Measurements from ENCODE around the gene MUC4. TPM values are rescaled to one million over a fixed set of nuclear protein-coding genes. Genes with fewer than 3 reads are reported as not detected.
"Not testable (repeated sequence)": the region's sequence is repeated elsewhere in the genome, so short reads cannot be mapped to it uniquely, and the experiment has no call there.

MUC4 gene
- total RNA-seq, 4 donors from 2014 or later: 0.19 to 3.0 (median 0.47) TPM; not detected in 1

DNA sequence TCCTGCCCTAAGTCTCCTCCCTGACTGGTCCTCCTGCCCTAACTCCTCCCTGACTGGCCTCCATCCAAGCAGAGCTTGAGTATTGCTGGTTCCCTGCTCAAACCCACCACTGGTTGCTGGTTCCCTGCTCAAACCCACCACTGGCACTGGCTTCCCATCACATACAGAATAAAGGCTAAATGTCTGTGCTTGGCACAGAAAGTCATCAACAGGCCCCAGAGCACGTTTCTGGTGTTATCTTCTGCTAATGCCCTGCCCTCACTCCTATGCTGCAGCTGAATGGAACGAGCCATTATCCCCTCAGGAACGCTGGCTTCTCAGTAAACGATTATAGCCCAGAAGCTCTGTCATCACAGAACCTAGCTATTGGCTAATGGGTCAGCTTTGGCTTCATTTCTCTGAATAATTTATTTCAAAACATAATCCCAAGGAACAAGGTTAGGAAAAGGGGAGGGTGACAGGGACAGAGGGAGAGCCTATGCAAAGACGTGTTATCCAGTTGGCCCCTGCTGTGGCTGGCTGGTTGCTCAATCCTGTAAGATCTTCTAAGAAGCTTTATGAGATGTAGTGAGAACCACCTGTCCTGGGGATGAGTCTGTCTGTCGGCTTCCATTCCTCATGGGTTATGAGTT lies 97.2 kb downstream of the MUC4 start:
- peaks cover 0 to 44% of the 10 kb centered on the region in 2 donors for H3K36me3 ChIP-seq
- no peaks in the 10 kb centered on the region for H3K4me1 ChIP-seq
- H3K9me3 ChIP-seq: no peaks in the 10 kb centered on the region
- no peak overlapping the region for H3K27ac ChIP-seq
- 64 to 76% methylated on average over 4 to 6 of the region's 6 CpGs for WGBS, 2 donors (ENCODE audit: low coverage in 1 of 2)
- H3K4me3 ChIP-seq: no peak overlapping the region
- ATAC-seq: no peak
- H3K27me3 ChIP-seq: no peaks in the 10 kb centered on the region
- TF ChIP-seq CTCF (IDR thresholded peaks at IDR 0.05) (no peak), EP300 (IDR thresholded peaks at IDR 0.05) (no peak), POLR2AphosphoS5 (IDR thresholded peaks at IDR 0.05) (no peak), POLR2A (IDR thresholded peaks at IDR 0.05) (no peak)

GRCh38 chr3:195713150-195713549 lies 98.6 kb downstream of the MUC4 start:
- H3K4me3 ChIP-seq, H3K4me1 ChIP-seq, H3K9me3 ChIP-seq, H3K27ac ChIP-seq, ATAC-seq, H3K27me3 ChIP-seq: not testable (repeated sequence)
- H3K36me3 ChIP-seq: peaks cover 0 to 57% of the 10 kb centered on the region in 2 donors
- 38% methylated on average over 8 of the region's 9 CpGs; no CpG with 5 or more reads in 1 of the 2 donors for WGBS, 2 donors (ENCODE audit: low coverage in 1 of 2)

DNA sequence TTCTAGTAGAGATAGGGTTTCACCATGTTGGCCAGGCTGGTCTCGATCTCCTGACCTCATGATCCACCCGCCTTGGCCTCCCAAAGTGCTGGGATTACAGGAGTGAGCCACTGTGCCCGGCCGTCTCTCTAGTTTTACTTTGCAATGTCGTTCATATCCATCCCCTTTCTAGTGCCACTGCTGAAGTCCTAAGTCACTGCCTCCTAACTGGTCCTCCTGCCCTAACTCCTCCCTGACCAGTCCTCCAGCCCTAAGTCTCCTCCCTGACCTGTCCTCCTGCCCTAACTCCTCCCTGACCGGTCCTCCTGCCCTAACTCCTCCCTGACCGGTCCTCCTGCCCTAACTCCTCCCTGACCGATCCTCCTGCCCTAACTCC lies 99.2 kb downstream of the MUC4 start:
- not testable (repeated sequence) for ATAC-seq, H3K27ac ChIP-seq, H3K27me3 ChIP-seq, H3K9me3 ChIP-seq, H3K4me3 ChIP-seq, H3K4me1 ChIP-seq
- 80 to 100% methylated on average over 3 to 8 of the region's 8 CpGs for WGBS, 2 donors (ENCODE audit: low coverage in 1 of 2)
- peaks cover 0 to 60% of the 10 kb centered on the region in 2 donors for H3K36me3 ChIP-seq

DNA sequence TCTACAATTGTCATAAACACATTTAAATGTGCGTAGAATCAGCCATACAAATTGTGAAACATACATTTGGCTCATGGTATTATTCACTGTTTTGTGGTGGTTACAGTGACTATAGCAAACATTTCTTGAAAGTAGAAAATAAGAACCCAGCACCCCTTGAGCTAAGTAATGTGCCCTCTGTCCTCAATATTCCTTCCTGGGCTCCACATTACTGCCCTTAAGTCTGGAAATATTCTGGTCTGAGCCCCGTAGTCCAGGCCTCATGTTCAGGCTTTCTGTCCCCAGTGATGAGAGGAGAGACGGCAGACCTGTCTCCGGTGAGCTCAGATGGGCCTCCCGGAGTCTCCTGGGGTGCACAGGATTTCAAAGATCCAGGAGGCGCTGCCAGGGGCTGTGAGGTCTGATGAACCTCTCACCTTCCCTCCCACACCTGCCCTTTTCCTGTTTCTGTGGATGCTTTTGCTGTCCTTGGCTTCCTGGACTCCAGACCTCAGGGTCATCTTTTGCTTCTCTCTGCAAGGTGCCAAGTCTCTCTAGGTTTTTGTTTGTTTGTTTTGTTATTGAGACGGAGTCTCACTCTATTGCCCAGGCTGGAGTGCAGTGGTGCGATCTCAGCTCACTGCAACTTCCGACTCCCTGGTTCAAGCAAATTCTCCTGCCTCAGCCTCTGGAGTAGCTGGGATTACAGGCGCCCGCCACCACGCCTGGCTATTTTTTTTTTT lies 99.8 kb downstream of the MUC4 start:
- ATAC-seq: no peak
- TF ChIP-seq POLR2A (IDR thresholded peaks at IDR 0.05) (no peak), POLR2AphosphoS5 (IDR thresholded peaks at IDR 0.05) (no peak), EP300 (IDR thresholded peaks at IDR 0.05) (no peak), CTCF (IDR thresholded peaks at IDR 0.05) (no peak)
- Histone ChIP-seq H3K27ac (no peak overlapping the region), H3K36me3 (peaks cover 0 to 60% of the 10 kb centered on the region in 2 donors), H3K4me3 (no peak overlapping the region), H3K27me3 (no peaks in the 10 kb centered on the region), H3K9me3 (no peaks in the 10 kb centered on the region), H3K4me1 (no peaks in the 10 kb centered on the region)
- WGBS, 2 donors (ENCODE audit: low coverage in 1 of 2): 88 to 89% methylated on average over 5 to 12 of the region's 12 CpGs

DNA sequence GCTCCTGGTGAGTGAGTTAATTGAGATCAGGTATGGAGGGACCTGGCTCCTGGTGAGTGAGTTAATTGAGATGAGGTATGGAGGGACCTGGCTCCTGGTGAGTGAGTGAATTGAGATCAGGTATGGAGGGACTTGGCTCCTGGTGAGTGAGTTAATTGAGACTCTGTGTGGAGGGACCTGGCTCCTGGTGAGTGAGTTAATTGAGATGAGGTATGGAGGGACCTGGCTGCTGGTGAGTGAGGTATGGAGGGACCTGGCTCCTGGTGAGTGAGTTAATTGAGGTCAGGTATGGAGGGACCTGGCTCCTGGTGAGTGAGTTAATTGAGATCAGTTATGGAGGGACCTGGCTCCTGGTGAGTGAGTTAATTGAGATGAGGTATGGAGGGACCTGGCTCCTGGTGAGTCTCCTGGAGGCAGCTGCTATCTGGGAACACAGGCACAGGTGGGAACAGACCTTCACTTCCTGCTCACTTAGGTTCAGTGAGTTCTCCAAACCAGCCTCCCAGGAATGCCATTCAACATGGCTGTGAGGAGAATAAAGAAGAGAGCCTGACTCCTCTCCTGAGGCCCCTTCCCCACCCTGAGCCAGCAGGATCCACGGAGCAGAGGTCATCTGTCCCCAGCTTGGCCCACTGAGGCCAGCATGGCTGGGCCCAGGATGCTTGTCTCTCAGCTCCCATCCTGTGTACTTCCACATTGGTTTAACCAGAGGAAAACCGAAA lies 100.5 kb downstream of the MUC4 start:
- H3K36me3 ChIP-seq: peaks cover 0 to 59% of the 10 kb centered on the region in 2 donors
- not testable (repeated sequence) for ATAC-seq, H3K4me1 ChIP-seq

DNA sequence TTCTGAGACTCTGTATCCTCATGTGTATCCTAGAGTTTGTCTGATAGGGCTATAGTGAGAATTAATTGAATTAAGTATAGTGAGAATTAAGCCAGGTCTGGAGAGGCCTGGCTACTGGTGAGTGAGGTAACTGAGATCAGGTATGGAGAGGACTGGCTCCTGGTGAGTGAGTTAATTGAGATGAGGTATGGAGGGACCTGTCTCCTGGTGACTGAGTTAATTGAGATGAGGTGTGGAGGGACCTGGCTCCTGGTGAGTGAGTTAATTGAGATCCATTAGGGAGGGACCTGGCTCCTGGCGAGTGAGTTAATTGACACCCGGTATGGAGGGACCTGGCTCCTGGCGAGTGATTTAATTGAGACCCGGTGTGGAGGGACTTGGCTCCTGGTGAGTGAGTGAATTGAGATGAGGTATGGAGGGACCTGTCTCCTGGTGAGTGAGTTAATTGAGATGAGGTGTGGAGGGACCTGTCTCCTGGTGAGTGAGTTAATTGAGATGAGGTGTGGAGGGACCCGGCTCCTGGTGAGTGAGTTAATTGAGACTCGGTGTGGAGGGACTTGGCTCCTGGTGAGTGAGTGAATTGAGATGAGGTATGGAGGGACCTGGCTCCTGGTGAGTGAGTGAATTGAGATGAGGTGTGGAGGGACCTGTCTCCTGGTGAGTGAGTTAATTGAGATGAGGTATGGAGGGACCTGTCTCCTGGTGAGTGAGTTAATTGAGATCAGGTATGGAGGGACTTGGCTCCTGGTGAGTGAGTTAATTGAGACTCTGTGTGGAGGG lies 101.4 kb downstream of the MUC4 start:
- H3K4me1 ChIP-seq, H3K4me3 ChIP-seq, H3K9me3 ChIP-seq, H3K27ac ChIP-seq, H3K27me3 ChIP-seq, ATAC-seq: not testable (repeated sequence)
- H3K36me3 ChIP-seq: peaks cover 0 to 49% of the 10 kb centered on the region in 2 donors
- WGBS, 2 donors (ENCODE audit: low coverage in 1 of 2): 55 to 100% methylated on average over 1 to 6 of the region's 6 CpGs

More for the DNA sequence above, 100.5 kb downstream of the MUC4 start:
- not testable (repeated sequence) for H3K9me3 ChIP-seq, H3K27me3 ChIP-seq, H3K4me3 ChIP-seq, H3K27ac ChIP-seq
- 56% methylated on average over 2 of the region's 2 CpGs; no CpG with 5 or more reads in 1 of the 2 donors for WGBS, 2 donors (ENCODE audit: low coverage in 1 of 2)

All from gastroesophageal sphincter (tissue), 4 donors.